HCT116 (cell line): Measurements from ENCODE around the gene PCSK6. TPM values are rescaled to one million over a fixed set of nuclear protein-coding genes. Genes with fewer than 3 reads are reported as not detected.

Experiments
- ATAC-seq: fragments of 200-7000 bp; cut with Tn5 transposase; 2 replicates; pipeline ENCODE4 v1.9.1; 2020; ENCODE audit warnings: mild to moderate bottlenecking, moderate library complexity
- BruUV-seq: library from RNA; stranded (reverse); fragments of 400-500 nt; replicated peaks from 2 replicates; lab custom pipeline; 2021; lab: Mats Ljungman, UMichigan
- CTCF ChIA-PET: fragments of 300-600 bp; sonication (Branson Sonifier 250); formaldehyde crosslinking; loops from one replicate; lab custom pipeline; 2021; ENCODE audit warnings: antibody characterized with exemption; lab: Charles Lee
- POLR2A ChIA-PET: fragments of 300-600, 350-600 bp; sonication (Branson Sonifier 250); formaldehyde crosslinking; loops from one replicate; lab custom pipeline; 2021; ENCODE audit warnings: antibody characterized with exemption; lab: Charles Lee
- RAD21 ChIA-PET, 2 experiments: fragments of 300-600 bp; sonication (Branson Sonifier 250); formaldehyde crosslinking; loops; one replicate each; lab custom pipeline; 2023; ENCODE audit warnings: low total read pairs in 2 of 2; ENCODE audit not compliant: uncharacterized antibody in 2 of 2, unreplicated experiment in 2 of 2, low non-redundant PET in 1 of 2; lab: Charles Lee
- DNase-seq: peaks from one replicate; pipeline ENCODE4 v3.0.0-alpha.2; 2010; ENCODE audit warnings: low read depth, low spot score
- H2AFZ ChIP-seq: fragments of 200-600 bp; shearing (Covaris generic), sonication (generic); 2 replicates; pipeline ENCODE4 v1.6.1; 2017; ENCODE audit warnings: low read depth, mixed run types, mixed read lengths, antibody characterized with exemption, low read length; ENCODE audit not compliant: poor library complexity, severe bottlenecking
- H3K27ac ChIP-seq: 2 replicates; pipeline ENCODE4 v1.5.1; 2012; ENCODE audit warnings: low read depth, low read length
- H3K27me3 ChIP-seq: fragments of 200-600 bp; sonication (generic); 2 replicates; pipeline ENCODE4 v1.6.1; 2016; ENCODE audit warnings: mixed run types, low read length, mixed read lengths; ENCODE audit not compliant: insufficient read depth
- H3K36me3 ChIP-seq, 2 experiments: fragments of 200-500 bp in 1 of 2; fragments of 200-600 bp in 1 of 2; sonication (Bioruptor generic) in 1 of 2; sonication (generic) in 1 of 2; 2 replicates each; pipeline versions ENCODE4 v1.5.1 to v1.6.1; 2014 to 2016; ENCODE audit warnings: low read length in 2 of 2, inconsistent platforms in 1 of 2, mixed read lengths in 1 of 2, mixed run types in 1 of 2; ENCODE audit not compliant: insufficient read depth in 2 of 2, control insufficient read depth in 1 of 2
- H3K4me1 ChIP-seq, 2 experiments: fragments of 200-600 bp in 1 of 2; sonication (generic) in 1 of 2; 2 replicates each; pipeline versions ENCODE4 v1.5.1 to v1.6.1; 2012 to 2017; ENCODE audit warnings: low read length in 2 of 2, inconsistent platforms in 1 of 2, mild to moderate bottlenecking in 1 of 2, mixed read lengths in 1 of 2, mixed run types in 1 of 2, moderate library complexity in 1 of 2; ENCODE audit not compliant: insufficient read depth in 2 of 2, control insufficient read depth in 1 of 2
- H3K4me2 ChIP-seq: fragments of 200-600 bp; sonication (generic); 2 replicates; pipeline ENCODE4 v1.6.1; 2017; ENCODE audit warnings: mixed run types, low read length, mixed read lengths
- H3K4me3 ChIP-seq, 2 experiments: fragments of 200-600 bp in 1 of 2; sonication (generic) in 1 of 2; replicated peaks in 1 of 2; 2 replicates each; pipeline ENCODE4 v1.5.1; 2011 to 2016; ENCODE audit warnings: low read length in 2 of 2, control low read depth in 1 of 2, low read depth in 1 of 2, mild to moderate bottlenecking in 1 of 2, mixed read lengths in 1 of 2, mixed run types in 1 of 2
- H3K79me2 ChIP-seq: fragments of 200-600 bp; sonication (generic); 2 replicates; pipeline ENCODE4 v1.6.1; 2017; ENCODE audit warnings: mild to moderate bottlenecking, mixed run types, low read length, moderate library complexity, mixed read lengths; ENCODE audit not compliant: insufficient read depth
- H3K9ac ChIP-seq: fragments of 200-600 bp; sonication (generic); 2 replicates; pipeline ENCODE4 v1.6.1; 2016; ENCODE audit warnings: low read length, mixed read lengths
- H3K9me2 ChIP-seq: fragments of 200-600 bp; sonication (generic), shearing (Covaris generic); 2 replicates; pipeline ENCODE4 v1.6.1; 2017; ENCODE audit warnings: mixed run types, mild to moderate bottlenecking, moderate library complexity; ENCODE audit not compliant: insufficient read depth
- H3K9me3 ChIP-seq, 2 experiments: fragments of 200-500 bp in 1 of 2; fragments of 200-600 bp in 1 of 2; sonication (Bioruptor generic) in 1 of 2; sonication (generic) in 1 of 2; 2 replicates each; pipeline ENCODE4 v1.6.1; 2014 to 2017; ENCODE audit warnings: low read length in 2 of 2, mixed read lengths in 2 of 2, inconsistent platforms in 1 of 2, low read depth in 1 of 2, mild to moderate bottlenecking in 1 of 2, mixed run types in 1 of 2, moderate library complexity in 1 of 2; ENCODE audit not compliant: control insufficient read depth in 1 of 2, insufficient read depth in 1 of 2
- H4K20me1 ChIP-seq: fragments of 200-600 bp; sonication (generic), shearing (Covaris generic); 2 replicates; pipeline ENCODE4 v1.6.1; 2017; ENCODE audit warnings: mixed run types, mild to moderate bottlenecking, moderate library complexity; ENCODE audit not compliant: insufficient read depth
- CEBPB ChIP-seq: IDR thresholded peaks from 2 replicates; pipeline ENCODE4 v1.6.1; 2012; ENCODE audit warnings: low read depth
- CTCF ChIP-seq, 3 experiments: fragments of 200-600 bp in 1 of 3; sonication (generic) in 1 of 3; IDR thresholded peaks in 2 of 3; conservative IDR thresholded peaks in 1 of 3; 2 replicates each; pipeline ENCODE4 v1.5.1; 2012 to 2017; ENCODE audit warnings: low read depth in 2 of 3, low read length in 2 of 3, antibody characterized with exemption in 1 of 3, borderline replicate concordance in 1 of 3, control low read depth in 1 of 3, mild to moderate bottlenecking in 1 of 3, mixed read lengths in 1 of 3, mixed run types in 1 of 3, moderate library complexity in 1 of 3; ENCODE audit not compliant: insufficient read depth in 1 of 3
- EGR1 ChIP-seq: IDR thresholded peaks from 2 replicates; pipeline ENCODE4 v1.6.1; 2012; ENCODE audit warnings: low read depth
- EZH2phosphoT487 ChIP-seq: fragments of 200-600 bp; IDR thresholded peaks from 2 replicates; pipeline ENCODE4 v1.6.1; 2018; ENCODE audit warnings: antibody characterized with exemption, borderline replicate concordance
- FOSL1 ChIP-seq: IDR thresholded peaks from 2 replicates; pipeline ENCODE4 v1.6.1; 2012; ENCODE audit warnings: low read depth
- JUND ChIP-seq: IDR thresholded peaks from 2 replicates; pipeline ENCODE4 v1.6.1; 2012
- POLR2AphosphoS5 ChIP-seq: IDR thresholded peaks from 2 replicates; pipeline ENCODE4 v1.6.1; 2011; ENCODE audit warnings: mild to moderate bottlenecking, low read depth, low read length, moderate library complexity
- RAD21 ChIP-seq: IDR thresholded peaks from 2 replicates; pipeline ENCODE4 v1.6.1; 2012; ENCODE audit warnings: low read depth, mild to moderate bottlenecking
- REST ChIP-seq: IDR thresholded peaks from 2 replicates; pipeline ENCODE4 v1.6.1; 2012; ENCODE audit warnings: low read depth
- SRF ChIP-seq: IDR thresholded peaks from 2 replicates; pipeline ENCODE4 v1.6.1; 2012; ENCODE audit warnings: low read depth
- TCF7L2 ChIP-seq: IDR thresholded peaks from 2 replicates; pipeline ENCODE4 v1.7.0; 2011; ENCODE audit warnings: borderline replicate concordance, inconsistent platforms; ENCODE audit not compliant: insufficient read depth, insufficient read length; ENCODE audit errors: extremely low read depth
- ZBTB33 ChIP-seq: IDR thresholded peaks from 2 replicates; pipeline ENCODE4 v1.6.1; 2011; ENCODE audit warnings: mild to moderate bottlenecking, low read length, moderate library complexity; ENCODE audit not compliant: insufficient replicate concordance; ENCODE audit errors: extremely low read depth
- intact Hi-C: fragments of 100-400 bp; cut with micrococcal nuclease; formaldehyde crosslinking; loops from 2 replicates; pipeline ENCODE4 v1.10.0; 2022
- total RNA-seq: library from RNA; stranded (reverse); gene quantifications from one replicate; pipeline ENCODE4 v1.2.1, GENCODE V29; 2021; ENCODE audit not compliant: unreplicated experiment

The PCSK6 gene
- total RNA-seq, 1 experiment from 2014 or later = 13.5 TPM

GRCh38 chr15:101338502-101339057, 150.9 kb downstream of the PCSK6 start:
- intact Hi-C loops = loop anchor here (10.0 kb wide), 1 partner anchor 386 kb away; the partner anchor contains the start of gene TARS3
- no TSS peak for BruUV-seq
- Histone ChIP-seq H3K4me1 (peaks cover 0 to 11% of the 10 kb centered on the region in 2 experiments; a peak in 1 of 4 replicates), H3K27me3 (no peaks in the 10 kb centered on the region), H3K4me2 (no peak overlapping the region), H3K4me3 (no peak overlapping the region), H3K27ac (no peak overlapping the region), H3K9me3 (no peaks in the 10 kb centered on the region), H2AFZ (no peak overlapping the region), H3K79me2 (no peaks in the 10 kb centered on the region), H3K9ac (no peak overlapping the region), H4K20me1 (no peaks in the 10 kb centered on the region), H3K36me3 (no peaks in the 10 kb centered on the region), H3K9me2 (no peaks in the 10 kb centered on the region)
- TF ChIP-seq CEBPB (no peak), POLR2AphosphoS5 (no peak), JUND (no peak), EGR1 (no peak), REST (no peak), SRF (no peak), FOSL1 (no peak), CTCF (IDR thresholded peaks at IDR 0.05 in 2 of 3, conservative IDR thresholded peaks at IDR 0.05 in 1 of 3; ENCODE audit: borderline replicate concordance in 1 of 3, insufficient read depth in 1 of 3, low read depth in 2 of 3, low read length in 2 of 3) (no peak), TCF7L2 (no peak), RAD21 (no peak), EZH2phosphoT487 (no peak), ZBTB33 (no peak)
- no peak for DNase-seq
- RAD21 ChIA-PET = no interaction called here
- ATAC-seq = no peak
- CTCF ChIA-PET = no interaction called here
- POLR2A ChIA-PET = no interaction called here
